Gastroesophageal sphincter (tissue), 3 donors: ENCODE data around the gene THAP4.

ENCODE experiments used
- CTCF ChIP-seq, 4 experiments: fragments of 200-600 bp in 2 of 4; fragments of 450-650 bp in 2 of 4; sonication (generic) in 1 of 4; IDR thresholded peaks; one replicate each; pipeline ENCODE4 v1.5.1; 2017 to 2019; ENCODE audit warnings: antibody characterized with exemption in 4 of 4, mild to moderate bottlenecking in 2 of 4, moderate library complexity in 2 of 4
- EP300 ChIP-seq: sonication (generic); formaldehyde crosslinking; IDR thresholded peaks from one replicate; pipeline ENCODE4 v1.6.1; 2017; ENCODE audit warnings: antibody characterized with exemption, mild to moderate bottlenecking
- POLR2A ChIP-seq, 2 donors: fragments of 450-650 bp; IDR thresholded peaks; one replicate each; pipeline ENCODE4 v1.6.1; 2017; ENCODE audit warnings: antibody characterized with exemption in 2 of 2, mild to moderate bottlenecking in 2 of 2, moderate library complexity in 1 of 2
- POLR2AphosphoS5 ChIP-seq: sonication (generic); formaldehyde crosslinking; IDR thresholded peaks from one replicate; pipeline ENCODE4 v1.6.1; 2017; ENCODE audit warnings: antibody characterized with exemption

- TF ChIP-seq CTCF (IDR thresholded peaks at IDR 0.05) (no peak), POLR2A (IDR thresholded peaks at IDR 0.05) (no peak), POLR2AphosphoS5 (no peak), EP300 (no peak)
Measured at GRCh38 chr2:241653210-241653750, 16.3 kb upstream of the THAP4 start.
